Measurements from ENCODE around the gene AUTS2. TPM values are rescaled to one million over a fixed set of nuclear protein-coding genes. Genes with fewer than 3 reads are reported as not detected.

Gene AUTS2
- total and polyA plus RNA-seq, 9 of the 15 experiments (the other 6 are each of a cell fraction or from before 2014, with no cell fraction given) = 0.58 TPM; not detected in 8

DNA sequence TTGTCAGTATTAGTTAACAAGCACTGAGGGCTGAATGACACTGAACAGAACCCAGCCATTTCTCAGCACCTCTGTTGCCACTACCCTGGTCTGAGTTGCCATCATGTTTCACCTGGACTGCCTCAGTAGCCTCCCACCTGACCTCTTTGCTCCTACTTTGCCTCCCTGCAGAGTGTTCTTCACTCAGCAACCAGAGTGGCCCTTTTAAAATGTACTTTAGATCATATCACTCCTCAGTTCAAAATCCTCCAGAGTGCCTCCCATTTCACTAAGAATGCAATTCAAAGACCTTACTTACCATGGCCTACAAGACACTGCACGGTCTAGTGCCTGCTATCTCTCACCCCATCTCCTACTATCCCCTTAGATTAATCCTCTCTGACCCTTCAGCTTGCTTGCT, 214.5 kb downstream of the AUTS2 start:
- Histone ChIP-seq H3K79me2 (ENCODE audit: control insufficient read depth, insufficient read depth, low read length) (no peaks in the 10 kb centered on the region), H2AFZ (ENCODE audit: low read depth, low read length) (no peak overlapping the region), H4K20me1 (replicated peaks; ENCODE audit: control insufficient read depth, insufficient read depth, low read length) (no peaks in the 10 kb centered on the region), H3K9ac (ENCODE audit: insufficient read depth in 1 of 2, low read depth in 2 of 2, low read length in 2 of 2) (no peak overlapping the region), H3K27me3 (ENCODE audit: control insufficient read depth in 2 of 2, insufficient read depth in 2 of 2, low read length in 2 of 2) (no peaks in the 10 kb centered on the region), H3K9me1 (ENCODE audit: control insufficient read depth, insufficient read depth, low read length) (no peaks in the 10 kb centered on the region), H3K4me2 (ENCODE audit: insufficient read depth, low read length) (no peak overlapping the region), H3K9me3 (replicated peaks; ENCODE audit: control insufficient read depth, insufficient read depth, low read depth, low read length) (no peaks in the 10 kb centered on the region), H3K36me3 (ENCODE audit: control insufficient read depth, insufficient read depth, low read length) (no peaks in the 10 kb centered on the region), H3K4me3 (no peak overlapping the region), H3K4me1 (replicated peaks in 1 of 2; ENCODE audit: control insufficient read depth in 2 of 2, insufficient read depth in 2 of 2, low read length in 2 of 2) (no peaks in the 10 kb centered on the region), H3K27ac (ENCODE audit: extremely low read depth, low read depth, low read length) (no peak overlapping the region)
- ATAC-seq = no peak
- DNase-seq (ENCODE audit: extremely low read depth in 1 of 4, low spot score in 3 of 4) = no peak
- no TSS peak for BruUV-seq (replicated peaks)
- TF ChIP-seq, protein P1, sequence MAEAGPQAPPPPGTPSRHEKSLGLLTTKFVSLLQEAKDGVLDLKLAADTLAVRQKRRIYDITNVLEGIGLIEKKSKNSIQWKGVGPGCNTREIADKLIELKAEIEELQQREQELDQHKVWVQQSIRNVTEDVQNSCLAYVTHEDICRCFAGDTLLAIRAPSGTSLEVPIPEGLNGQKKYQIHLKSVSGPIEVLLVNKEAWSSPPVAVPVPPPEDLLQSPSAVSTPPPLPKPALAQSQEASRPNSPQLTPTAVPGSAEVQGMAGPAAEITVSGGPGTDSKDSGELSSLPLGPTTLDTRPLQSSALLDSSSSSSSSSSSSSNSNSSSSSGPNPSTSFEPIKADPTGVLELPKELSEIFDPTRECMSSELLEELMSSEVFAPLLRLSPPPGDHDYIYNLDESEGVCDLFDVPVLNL (CRISPR knock-in tag; IDR thresholded peaks at IDR 0.05; ENCODE audit: low read depth) = no peak
- in situ Hi-C loops (cut with MboI) (no loop called here), intact Hi-C loops (cut with micrococcal nuclease) (no loop called here)
- no peak for FAIRE-seq
- ChIA-PET POLR2A (no interaction called here), CTCF (ENCODE audit: low intra/inter-chr PET ratio) (no interaction called here)
- WGBS (ENCODE audit: insufficient coverage, low coverage, missing lambda C conversion rate) = 0% methylated on average over 1 of the region's 1 CpG

DNA sequence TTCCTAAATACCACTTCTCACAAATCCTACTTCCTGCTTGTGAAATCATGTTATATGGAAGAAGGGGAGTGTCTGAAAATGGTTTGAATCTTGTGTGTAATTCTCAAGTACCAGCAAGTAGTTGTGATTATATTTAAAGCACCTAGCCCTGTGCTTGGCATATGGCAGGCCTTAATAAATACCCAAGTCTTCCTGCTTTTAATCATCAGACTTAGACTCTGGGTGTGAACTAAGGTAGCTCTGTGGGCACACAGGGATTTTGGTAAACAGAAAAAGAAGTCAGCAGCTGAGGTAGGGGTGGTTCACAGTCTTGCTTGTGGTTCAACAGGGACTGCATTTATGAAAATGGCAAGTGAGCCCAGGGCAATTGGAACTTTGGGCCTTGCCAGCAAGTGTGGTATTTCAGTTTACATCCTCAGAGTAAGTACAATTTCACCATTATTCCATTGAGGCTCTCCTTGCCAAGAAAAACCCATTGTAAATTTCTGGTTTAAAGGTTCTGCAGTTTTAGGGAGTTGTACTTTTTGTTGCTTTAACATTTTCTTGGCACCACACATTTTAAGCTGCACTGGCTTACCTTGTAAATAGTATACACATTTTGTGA, 215.5 kb downstream of the AUTS2 start:
- DNase-seq (ENCODE audit: extremely low read depth in 1 of 4, low spot score in 3 of 4) (no peak), FAIRE-seq (no peak), ATAC-seq (no peak)
- ChIA-PET POLR2A (no interaction called here), CTCF (ENCODE audit: low intra/inter-chr PET ratio) (no interaction called here)
- no TSS peak for BruUV-seq (replicated peaks)
- no peaks in the 10 kb centered on the region for H3K9me3 ChIP-seq (replicated peaks; ENCODE audit: control insufficient read depth, insufficient read depth, low read depth, low read length)
- H3K36me3 ChIP-seq (ENCODE audit: control insufficient read depth, insufficient read depth, low read length) = no peaks in the 10 kb centered on the region
- no peaks in the 10 kb centered on the region for H3K9me1 ChIP-seq (ENCODE audit: control insufficient read depth, insufficient read depth, low read length)
- H3K9ac ChIP-seq (ENCODE audit: insufficient read depth in 1 of 2, low read depth in 2 of 2, low read length in 2 of 2) = no peak overlapping the region
- H3K4me3 ChIP-seq = no peak overlapping the region
- H4K20me1 ChIP-seq (replicated peaks; ENCODE audit: control insufficient read depth, insufficient read depth, low read length) = no peaks in the 10 kb centered on the region
- no peaks in the 10 kb centered on the region for H3K79me2 ChIP-seq (ENCODE audit: control insufficient read depth, insufficient read depth, low read length)
- H3K4me2 ChIP-seq (ENCODE audit: insufficient read depth, low read length) = no peak overlapping the region
- no peak overlapping the region for H2AFZ ChIP-seq (ENCODE audit: low read depth, low read length)
- intact Hi-C loops (cut with micrococcal nuclease) = no loop called here
- in situ Hi-C loops (cut with MboI) = no loop called here
- H3K4me1 ChIP-seq (replicated peaks in 1 of 2; ENCODE audit: control insufficient read depth in 2 of 2, insufficient read depth in 2 of 2, low read length in 2 of 2) = no peaks in the 10 kb centered on the region
- H3K27me3 ChIP-seq (ENCODE audit: control insufficient read depth in 2 of 2, insufficient read depth in 2 of 2, low read length in 2 of 2) = no peaks in the 10 kb centered on the region
- H3K27ac ChIP-seq (ENCODE audit: extremely low read depth, low read depth, low read length) = no peak overlapping the region
- TF ChIP-seq HSF4 (CRISPR knock-in tag; IDR thresholded peaks at IDR 0.05; ENCODE audit: borderline replicate concordance) = no peak
- TF ChIP-seq XRCC5 (IDR thresholded peaks at IDR 0.05; ENCODE audit: low read depth, low read length) = no peak
- no peak for TF ChIP-seq MEIS2 (IDR thresholded peaks at IDR 0.05; ENCODE audit: partially characterized antibody)
- TF ChIP-seq NCOR1 (IDR thresholded peaks at IDR 0.05) = no peak
- no peak for TF ChIP-seq STAT5A (IDR thresholded peaks at IDR 0.05; ENCODE audit: borderline replicate concordance, low read length)
- TF ChIP-seq, protein P2, sequence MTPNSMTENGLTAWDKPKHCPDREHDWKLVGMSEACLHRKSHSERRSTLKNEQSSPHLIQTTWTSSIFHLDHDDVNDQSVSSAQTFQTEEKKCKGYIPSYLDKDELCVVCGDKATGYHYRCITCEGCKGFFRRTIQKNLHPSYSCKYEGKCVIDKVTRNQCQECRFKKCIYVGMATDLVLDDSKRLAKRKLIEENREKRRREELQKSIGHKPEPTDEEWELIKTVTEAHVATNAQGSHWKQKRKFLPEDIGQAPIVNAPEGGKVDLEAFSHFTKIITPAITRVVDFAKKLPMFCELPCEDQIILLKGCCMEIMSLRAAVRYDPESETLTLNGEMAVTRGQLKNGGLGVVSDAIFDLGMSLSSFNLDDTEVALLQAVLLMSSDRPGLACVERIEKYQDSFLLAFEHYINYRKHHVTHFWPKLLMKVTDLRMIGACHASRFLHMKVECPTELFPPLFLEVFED (CRISPR knock-in tag; conservative IDR thresholded peaks at IDR 0.05) = no peak
- TF ChIP-seq SRSF7 (optimal IDR thresholded peaks at IDR 0.05; ENCODE audit: low read depth, low read length) = no peak
- TF ChIP-seq MCM5 (IDR thresholded peaks at IDR 0.05; ENCODE audit: low read depth) = no peak
- no peak for TF ChIP-seq CBFA2T2 (conservative IDR thresholded peaks at IDR 0.05)
- TF ChIP-seq CBFB (CRISPR knock-in tag; IDR thresholded peaks at IDR 0.05) = no peak
- no peak for TF ChIP-seq MXI1 (IDR thresholded peaks at IDR 0.05; ENCODE audit: low read depth, low read length)
- no peak for TF ChIP-seq ILF3 (IDR thresholded peaks at IDR 0.05; ENCODE audit: borderline replicate concordance)
- TF ChIP-seq, protein P3, sequence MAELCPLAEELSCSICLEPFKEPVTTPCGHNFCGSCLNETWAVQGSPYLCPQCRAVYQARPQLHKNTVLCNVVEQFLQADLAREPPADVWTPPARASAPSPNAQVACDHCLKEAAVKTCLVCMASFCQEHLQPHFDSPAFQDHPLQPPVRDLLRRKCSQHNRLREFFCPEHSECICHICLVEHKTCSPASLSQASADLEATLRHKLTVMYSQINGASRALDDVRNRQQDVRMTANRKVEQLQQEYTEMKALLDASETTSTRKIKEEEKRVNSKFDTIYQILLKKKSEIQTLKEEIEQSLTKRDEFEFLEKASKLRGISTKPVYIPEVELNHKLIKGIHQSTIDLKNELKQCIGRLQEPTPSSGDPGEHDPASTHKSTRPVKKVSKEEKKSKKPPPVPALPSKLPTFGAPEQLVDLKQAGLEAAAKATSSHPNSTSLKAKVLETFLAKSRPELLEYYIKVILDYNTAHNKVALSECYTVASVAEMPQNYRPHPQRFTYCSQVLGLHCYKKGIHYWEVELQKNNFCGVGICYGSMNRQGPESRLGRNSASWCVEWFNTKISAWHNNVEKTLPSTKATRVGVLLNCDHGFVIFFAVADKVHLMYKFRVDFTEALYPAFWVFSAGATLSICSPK (IDR thresholded peaks at IDR 0.05; ENCODE audit: borderline replicate concordance) = no peak
